H9 (cell line): ENCODE measurements around the gene VASP. TPM values are rescaled to one million over a fixed set of nuclear protein-coding genes. Genes with fewer than 3 reads are reported as not detected.

Experiments
- DNase-seq: peaks from one replicate; pipeline ENCODE4 v3.0.0-alpha.2; 2017
- H2AFZ ChIP-seq: one replicate; pipeline ENCODE4 v1.6.1; 2013; ENCODE audit warnings: mild to moderate bottlenecking, low read length, control low read depth, moderate library complexity
- H2AK5ac ChIP-seq: 2 replicates; pipeline ENCODE4 v1.6.1; 2013; ENCODE audit warnings: low read length, control low read depth, mixed read lengths; ENCODE audit not compliant: insufficient read length
- H2BK120ac ChIP-seq: one replicate; pipeline ENCODE4 v1.6.1; 2013; ENCODE audit warnings: low read depth, mild to moderate bottlenecking, low read length, control low read depth, inconsistent platforms; ENCODE audit not compliant: poor library complexity, severe bottlenecking
- H2BK12ac ChIP-seq: 2 replicates; pipeline ENCODE4 v1.6.1; 2013; ENCODE audit warnings: low read length, control low read depth, mixed read lengths, low read depth; ENCODE audit not compliant: insufficient read length
- H2BK15ac ChIP-seq: 2 replicates; pipeline ENCODE4 v1.6.1; 2013; ENCODE audit warnings: low read depth, low read length, control low read depth
- H2BK20ac ChIP-seq: one replicate; pipeline ENCODE4 v1.6.1; 2013; ENCODE audit warnings: low read depth, mild to moderate bottlenecking, low read length, control low read depth, inconsistent platforms; ENCODE audit not compliant: poor library complexity, severe bottlenecking
- H2BK5ac ChIP-seq: 2 replicates; pipeline ENCODE4 v1.6.1; 2013; ENCODE audit warnings: low read length, control low read depth, mixed read lengths; ENCODE audit not compliant: insufficient read length
- H3K14ac ChIP-seq: 2 replicates; pipeline ENCODE4 v1.6.1; 2013; ENCODE audit warnings: low read length, control low read depth; ENCODE audit not compliant: insufficient read depth
- H3K18ac ChIP-seq: 2 replicates; pipeline ENCODE4 v1.6.1; 2013; ENCODE audit warnings: low read depth, mild to moderate bottlenecking, mixed read lengths, low read length, control low read depth; ENCODE audit not compliant: insufficient read length
- H3K23ac ChIP-seq: 2 replicates; pipeline ENCODE4 v1.6.1; 2013; ENCODE audit warnings: low read length, control low read depth, mixed read lengths, low read depth; ENCODE audit not compliant: insufficient read length
- H3K23me2 ChIP-seq: 2 replicates; pipeline ENCODE4 v1.6.1; 2013; ENCODE audit warnings: low read depth, mild to moderate bottlenecking, mixed read lengths, low read length, control low read depth; ENCODE audit not compliant: insufficient read length, poor library complexity, severe bottlenecking
- H3K27ac ChIP-seq: 2 replicates; pipeline ENCODE4 v1.5.1; 2013; ENCODE audit warnings: low read length, control low read depth, mixed read lengths, low read depth; ENCODE audit not compliant: insufficient read length
- H3K27me3 ChIP-seq: 2 replicates; pipeline ENCODE4 v1.6.1; 2013; ENCODE audit warnings: low read length, control low read depth, inconsistent platforms; ENCODE audit not compliant: insufficient read depth
- H3K4ac ChIP-seq: 2 replicates; pipeline ENCODE4 v1.6.1; 2013; ENCODE audit warnings: low read depth, mild to moderate bottlenecking, control low read depth, inconsistent platforms, low read length, moderate library complexity
- H3K4me1 ChIP-seq: 2 replicates; pipeline ENCODE4 v1.6.1; 2013; ENCODE audit warnings: low read length, control low read depth, inconsistent platforms; ENCODE audit not compliant: insufficient read depth
- H3K4me2 ChIP-seq: 2 replicates; pipeline ENCODE4 v1.6.1; 2013; ENCODE audit warnings: low read length, control low read depth, mixed read lengths; ENCODE audit not compliant: insufficient read length, insufficient read depth
- H3K56ac ChIP-seq: 2 replicates; pipeline ENCODE4 v1.6.1; 2013; ENCODE audit warnings: low read depth, mild to moderate bottlenecking, mixed read lengths, low read length, control low read depth; ENCODE audit not compliant: insufficient read length
- H3K79me1 ChIP-seq: 2 replicates; pipeline ENCODE4 v1.6.1; 2013; ENCODE audit warnings: low read depth, mild to moderate bottlenecking, moderate library complexity, low read length, control low read depth, inconsistent platforms; ENCODE audit not compliant: insufficient read depth, poor library complexity, severe bottlenecking
- H3K79me2 ChIP-seq: 2 replicates; pipeline ENCODE4 v1.6.1; 2013; ENCODE audit warnings: low read length, control low read depth, inconsistent platforms; ENCODE audit not compliant: insufficient read depth
- H3K9ac ChIP-seq: 2 replicates; pipeline ENCODE4 v1.6.1; 2013; ENCODE audit warnings: low read length, control low read depth, mixed read lengths; ENCODE audit not compliant: insufficient read length; ENCODE audit errors: extremely low read depth
- H3K9me3 ChIP-seq: one replicate; pipeline ENCODE4 v1.6.1; 2013; ENCODE audit warnings: low read depth, low read length, inconsistent platforms; ENCODE audit not compliant: control insufficient read depth
- H3T11ph ChIP-seq: one replicate; pipeline ENCODE4 v1.6.1; 2013; ENCODE audit warnings: mild to moderate bottlenecking, low read length, control low read depth, inconsistent platforms
- H4K20me1 ChIP-seq: one replicate; pipeline ENCODE4 v1.6.1; 2013; ENCODE audit not compliant: control insufficient read depth, insufficient read length, insufficient read depth
- H4K5ac ChIP-seq: 2 replicates; pipeline ENCODE4 v1.6.1; 2013; ENCODE audit warnings: low read depth, mild to moderate bottlenecking, mixed read lengths, low read length, control low read depth; ENCODE audit not compliant: insufficient read length
- H4K8ac ChIP-seq: replicated peaks from 2 replicates; pipeline ENCODE4 v1.6.1; 2013; ENCODE audit warnings: low read length, control low read depth, mixed read lengths, low read depth; ENCODE audit not compliant: insufficient read length
- H4K91ac ChIP-seq: 2 replicates; pipeline ENCODE4 v1.6.1; 2013; ENCODE audit warnings: low read depth, mild to moderate bottlenecking, moderate library complexity, mixed read lengths, low read length, control low read depth; ENCODE audit not compliant: insufficient read length
- H3K27ac Mint-ChIP-seq, 3 experiments: 2 replicates in 2 of 3; 3 replicates in 1 of 3; pipeline ENCODE4 v1.8.0; 2020 to 2021; ENCODE audit warnings: mixed read lengths in 3 of 3, mild to moderate bottlenecking in 1 of 3, moderate library complexity in 1 of 3
- H3K27me3 Mint-ChIP-seq: 2 replicates; pipeline ENCODE4 v1.8.0; 2021; ENCODE audit warnings: low read depth, mild to moderate bottlenecking, moderate library complexity, mixed read lengths
- H3K36me3 Mint-ChIP-seq, 3 experiments: 2 replicates in 2 of 3; 3 replicates in 1 of 3; pipeline ENCODE4 v1.8.0; 2020 to 2021; ENCODE audit warnings: low read depth in 3 of 3, mixed read lengths in 3 of 3; ENCODE audit not compliant: insufficient read depth in 1 of 3
- H3K4me1 Mint-ChIP-seq, 2 experiments: 2 replicates each; pipeline ENCODE4 v1.8.0; 2020; ENCODE audit warnings: mixed read lengths in 2 of 2
- H3K4me3 Mint-ChIP-seq, 2 experiments: 2 replicates in 1 of 2; 3 replicates in 1 of 2; pipeline ENCODE4 v1.8.0; 2020 to 2021; ENCODE audit warnings: mild to moderate bottlenecking in 2 of 2, mixed read lengths in 2 of 2, moderate library complexity in 1 of 2
- H3K9me3 Mint-ChIP-seq, 2 experiments: 2 replicates in 1 of 2; 3 replicates in 1 of 2; pipeline ENCODE4 v1.8.0; 2020; ENCODE audit warnings: mild to moderate bottlenecking in 2 of 2, mixed read lengths in 2 of 2, moderate library complexity in 1 of 2
- CTCF ChIP-seq: fragments of 200-600 bp; sonication (generic); conservative IDR thresholded peaks from 3 replicates; pipeline ENCODE4 v1.8.0; 2021; ENCODE audit warnings: antibody characterized with exemption, mild to moderate bottlenecking
- WGBS: extraction: QIAGEN DNeasy Blood & Tissue Kit; methylation state at CpG from one replicate; pipeline ENCODE4 v1.1.7; 2013; ENCODE audit warnings: missing lambda C conversion rate, low lambda C conversion rate, mixed read lengths; ENCODE audit not compliant: insufficient read length; ENCODE audit errors: extremely low coverage; 5-methylcytosine and 5-hydroxymethylcytosine counted together
- total RNA-seq: library from RNA; stranded (reverse); gene quantifications from 2 replicates; pipeline ENCODE4 v1.2.1, GENCODE V29; 2021

Gene VASP
- total RNA-seq, 1 experiment from 2014 or later = 157 TPM

GRCh38 chr19:45505151-45505995 is 1.9 kb upstream of the VASP start:
- peaks cover 20% of the 10 kb centered on the region for H3K23me2 ChIP-seq
- H3K9me3 ChIP-seq = no peaks in the 10 kb centered on the region
- peak overlapping the region; percentile 72 to 81; a peak in 4 of 5 replicates for H3K4me3 Mint-ChIP-seq
- peaks cover 3% of the 10 kb centered on the region for H3K79me1 ChIP-seq
- peaks cover 6% of the 10 kb centered on the region for H3K27me3 Mint-ChIP-seq
- H3K27ac Mint-ChIP-seq = peak overlapping the region in 1 of 3 experiments; percentile 73; a peak in 1 of 7 replicates
- DNase-seq = no peak
- H3K14ac ChIP-seq = no peak overlapping the region
- no peak overlapping the region for H2BK120ac ChIP-seq
- no peaks in the 10 kb centered on the region; a peak in 1 of 5 replicates for H3K9me3 Mint-ChIP-seq
- peaks cover 0 to 9% (median 0%) of the 10 kb centered on the region in 3 experiments; a peak in 2 of 7 replicates for H3K36me3 Mint-ChIP-seq
- H2AK5ac ChIP-seq = no peak overlapping the region
- no peak overlapping the region for H3K4me2 ChIP-seq
- no CpG with 5 or more reads among the region's 8 CpGs for WGBS
- H3K4ac ChIP-seq = no peak overlapping the region
- H4K8ac ChIP-seq = no peak overlapping the region
- no peaks in the 10 kb centered on the region for H3K27me3 ChIP-seq
- H3K4me1 Mint-ChIP-seq = peaks cover 28 to 42% of the 10 kb centered on the region in 2 experiments
- H2AFZ ChIP-seq = no peak overlapping the region
- H3K79me2 ChIP-seq = peaks cover 18% of the 10 kb centered on the region; the same call in 1 of the 2 replicates
- H3T11ph ChIP-seq = no peak overlapping the region
- H4K5ac ChIP-seq = no peak overlapping the region
- no peaks in the 10 kb centered on the region for H4K20me1 ChIP-seq
- H2BK15ac ChIP-seq = no peak overlapping the region
- no peak overlapping the region for H2BK12ac ChIP-seq
- H2BK20ac ChIP-seq = no peak overlapping the region
- H3K4me1 ChIP-seq = peaks cover 4% of the 10 kb centered on the region; the same call in 1 of the 2 replicates
- no peak overlapping the region for H3K18ac ChIP-seq
- no peak overlapping the region for H3K56ac ChIP-seq
- no peak overlapping the region for H3K9ac ChIP-seq
- no peak overlapping the region for H3K27ac ChIP-seq
- no peak overlapping the region for H3K23ac ChIP-seq
- no peak overlapping the region for H4K91ac ChIP-seq
- no peak for TF ChIP-seq CTCF
- H2BK5ac ChIP-seq = no peak overlapping the region
